Nephron progenitor cell (in vitro differentiated cells): ENCODE results near the gene BAZ2B.

Experiments
- DNase-seq: peaks from one replicate; pipeline ENCODE4 v3.0.0; 2021
- H3K27ac Mint-ChIP-seq: 2 replicates; pipeline ENCODE4 v1.8.0; 2021; ENCODE audit warnings: mild to moderate bottlenecking, moderate library complexity, mixed read lengths
- H3K27me3 Mint-ChIP-seq: 2 replicates; pipeline ENCODE4 v1.8.0; 2021; ENCODE audit warnings: mild to moderate bottlenecking, low read depth, mixed read lengths; ENCODE audit not compliant: poor library complexity
- H3K36me3 Mint-ChIP-seq: 2 replicates; pipeline ENCODE4 v1.8.0; 2021; ENCODE audit warnings: low read depth, mixed read lengths
- H3K4me1 Mint-ChIP-seq: 2 replicates; pipeline ENCODE4 v1.8.0; 2021; ENCODE audit warnings: mixed read lengths
- H3K4me3 Mint-ChIP-seq: 2 replicates; pipeline ENCODE4 v1.8.0; 2021; ENCODE audit warnings: mild to moderate bottlenecking, moderate library complexity, mixed read lengths
- H3K9me3 Mint-ChIP-seq: 2 replicates; pipeline ENCODE4 v1.8.0; 2021; ENCODE audit warnings: mild to moderate bottlenecking, moderate library complexity, mixed read lengths
- TF ChIP-seq, protein P1 (sequence below): fragments of 200-600 bp; sonication (generic); IDR thresholded peaks from 2 replicates; pipeline ENCODE4 v1.5.0; 2021; ENCODE audit warnings: antibody characterized with exemption

BAZ2B gene

DNA sequence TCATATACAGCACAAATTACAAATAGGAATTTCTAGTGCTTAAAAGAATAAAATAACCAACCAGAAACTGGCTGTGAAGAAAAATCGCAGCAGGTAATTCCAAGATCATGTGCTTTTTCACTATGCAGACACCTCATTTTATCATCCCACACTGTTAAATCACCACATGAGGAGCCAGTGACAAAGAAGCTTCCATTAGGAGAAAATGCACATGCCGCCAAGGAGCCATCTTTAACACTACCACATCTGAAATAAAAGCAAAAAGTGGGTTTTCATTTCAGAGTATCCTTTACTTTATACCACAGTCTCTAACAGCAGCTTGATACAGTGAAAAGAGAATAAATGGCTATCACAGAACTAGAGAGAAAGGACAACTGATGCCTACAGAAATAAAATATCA is 336.6 kb downstream of the BAZ2B start:
- Mint-ChIP-seq H3K36me3 (peaks cover 30% of the 10 kb centered on the region), H3K9me3 (no peaks in the 10 kb centered on the region), H3K4me1 (peaks cover 7% of the 10 kb centered on the region), H3K27me3 (no peaks in the 10 kb centered on the region), H3K4me3 (no peak overlapping the region), H3K27ac (no peak overlapping the region)
- DNase-seq, result no peak
- TF ChIP-seq, protein P1, sequence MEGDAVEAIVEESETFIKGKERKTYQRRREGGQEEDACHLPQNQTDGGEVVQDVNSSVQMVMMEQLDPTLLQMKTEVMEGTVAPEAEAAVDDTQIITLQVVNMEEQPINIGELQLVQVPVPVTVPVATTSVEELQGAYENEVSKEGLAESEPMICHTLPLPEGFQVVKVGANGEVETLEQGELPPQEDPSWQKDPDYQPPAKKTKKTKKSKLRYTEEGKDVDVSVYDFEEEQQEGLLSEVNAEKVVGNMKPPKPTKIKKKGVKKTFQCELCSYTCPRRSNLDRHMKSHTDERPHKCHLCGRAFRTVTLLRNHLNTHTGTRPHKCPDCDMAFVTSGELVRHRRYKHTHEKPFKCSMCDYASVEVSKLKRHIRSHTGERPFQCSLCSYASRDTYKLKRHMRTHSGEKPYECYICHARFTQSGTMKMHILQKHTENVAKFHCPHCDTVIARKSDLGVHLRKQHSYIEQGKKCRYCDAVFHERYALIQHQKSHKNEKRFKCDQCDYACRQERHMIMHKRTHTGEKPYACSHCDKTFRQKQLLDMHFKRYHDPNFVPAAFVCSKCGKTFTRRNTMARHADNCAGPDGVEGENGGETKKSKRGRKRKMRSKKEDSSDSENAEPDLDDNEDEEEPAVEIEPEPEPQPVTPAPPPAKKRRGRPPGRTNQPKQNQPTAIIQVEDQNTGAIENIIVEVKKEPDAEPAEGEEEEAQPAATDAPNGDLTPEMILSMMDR, result no peak

DNA sequence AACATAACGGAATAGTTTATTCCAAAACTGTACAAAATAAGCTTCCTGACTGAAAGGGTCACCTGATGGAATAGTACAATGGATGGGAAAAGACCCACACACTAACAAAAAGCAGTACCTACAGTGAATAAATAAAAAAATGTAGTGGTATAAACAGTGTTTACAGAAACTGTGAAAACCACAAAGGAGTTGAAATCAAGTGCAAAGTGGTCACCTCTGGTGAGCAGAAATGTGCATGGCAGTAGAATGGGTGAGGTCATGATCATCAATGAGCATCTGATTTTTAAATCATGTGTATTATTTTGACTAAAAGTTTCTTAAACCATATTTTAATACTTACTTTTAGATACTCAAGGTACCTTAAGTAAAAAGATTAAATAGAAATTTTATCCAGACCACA is 341.2 kb downstream of the BAZ2B start:
- DNase-seq, result no peak
- Mint-ChIP-seq H3K27me3 (no peaks in the 10 kb centered on the region), H3K36me3 (peaks cover 29% of the 10 kb centered on the region), H3K4me3 (no peak overlapping the region), H3K27ac (no peak overlapping the region), H3K9me3 (no peaks in the 10 kb centered on the region), H3K4me1 (peaks cover 12% of the 10 kb centered on the region)
- TF ChIP-seq, protein P1, result no peak

DNA sequence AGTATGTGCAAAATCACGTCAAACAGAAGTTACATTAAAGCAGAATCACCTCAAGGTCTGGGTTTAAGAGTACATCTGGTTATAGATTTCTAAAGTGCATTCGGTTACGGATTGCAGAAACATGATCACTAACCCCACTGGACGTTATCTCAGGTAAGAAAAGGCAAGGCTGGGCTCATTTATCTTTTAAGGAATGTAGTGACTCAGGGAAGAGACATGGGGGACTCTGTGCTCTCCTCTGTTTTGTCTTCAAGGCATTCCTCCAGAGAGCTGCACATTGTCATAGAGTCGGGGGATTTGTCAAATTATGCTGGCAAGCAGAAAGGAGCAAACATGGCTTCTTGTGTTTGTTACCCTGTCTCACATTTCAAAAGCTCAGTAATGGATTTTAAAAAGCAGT is 344.2 kb downstream of the BAZ2B start:
- Mint-ChIP-seq H3K9me3 (no peaks in the 10 kb centered on the region), H3K4me3 (no peak overlapping the region), H3K27ac (peak overlapping the region; percentile 16), H3K36me3 (peaks cover 31% of the 10 kb centered on the region), H3K27me3 (no peaks in the 10 kb centered on the region), H3K4me1 (peaks cover 12% of the 10 kb centered on the region)
- TF ChIP-seq, protein P1, result no peak
- no peak for DNase-seq

DNA sequence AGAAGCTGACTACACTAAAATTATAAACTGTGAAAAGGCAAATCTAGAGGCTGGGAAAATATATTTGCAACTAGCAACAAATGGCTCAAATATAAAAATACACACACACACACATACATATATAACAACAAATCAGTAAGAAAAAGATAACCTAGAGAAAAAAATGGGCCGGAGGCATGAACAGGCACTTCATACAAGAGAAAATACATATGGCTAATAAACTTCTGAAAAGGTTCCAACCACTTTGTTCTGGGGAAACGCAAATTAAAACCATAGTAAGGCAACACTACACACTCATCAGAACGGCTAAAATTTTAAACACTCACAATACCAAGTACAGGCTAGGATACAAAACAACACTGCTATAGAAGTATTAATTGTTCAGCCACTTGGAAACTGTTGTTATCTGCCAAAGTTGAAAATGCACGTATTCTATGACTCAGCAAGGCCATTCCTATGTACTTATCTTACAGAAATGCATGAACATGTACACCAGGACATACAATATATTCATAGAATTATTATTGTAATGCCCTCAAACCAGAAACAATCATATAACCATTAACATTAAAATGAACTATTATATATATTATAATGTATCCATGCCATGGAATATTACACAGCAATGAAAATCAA is 345.5 kb downstream of the BAZ2B start:
- Mint-ChIP-seq H3K36me3 (peaks cover 35% of the 10 kb centered on the region), H3K27me3 (no peaks in the 10 kb centered on the region), H3K27ac (no peak overlapping the region), H3K4me3 (no peak overlapping the region), H3K4me1 (peaks cover 12% of the 10 kb centered on the region), H3K9me3 (no peaks in the 10 kb centered on the region)
- TF ChIP-seq, protein P1, result no peak
- no peak for DNase-seq
